Fibroblast of villous mesenchyme (primary cell): ENCODE measurements around the gene RAPGEF5. TPM values are rescaled to one million over a fixed set of nuclear protein-coding genes. Genes with fewer than 3 reads are reported as not detected.

Experiments
- DNase-seq: peaks from one replicate; pipeline ENCODE4 v3.0.0-alpha.2; 2010; ENCODE audit warnings: low read depth
- H3K4me3 ChIP-seq: 2 replicates; pipeline ENCODE4 v1.5.1; 2011; ENCODE audit warnings: low read depth, mild to moderate bottlenecking, low read length
- CTCF ChIP-seq: IDR thresholded peaks from 2 replicates; pipeline ENCODE4 v1.5.1; 2012; ENCODE audit warnings: low read depth, mild to moderate bottlenecking, low read length; ENCODE audit not compliant: insufficient read depth
- total RNA-seq: library from RNA; depleted of rRNA; stranded (reverse); fragments of >200 nt; gene quantifications from 2 replicates; pipeline ENCODE4 v1.2.3, GENCODE V29; 2012

RAPGEF5 gene
- total RNA-seq, 1 donor = 0.86 TPM

DNA sequence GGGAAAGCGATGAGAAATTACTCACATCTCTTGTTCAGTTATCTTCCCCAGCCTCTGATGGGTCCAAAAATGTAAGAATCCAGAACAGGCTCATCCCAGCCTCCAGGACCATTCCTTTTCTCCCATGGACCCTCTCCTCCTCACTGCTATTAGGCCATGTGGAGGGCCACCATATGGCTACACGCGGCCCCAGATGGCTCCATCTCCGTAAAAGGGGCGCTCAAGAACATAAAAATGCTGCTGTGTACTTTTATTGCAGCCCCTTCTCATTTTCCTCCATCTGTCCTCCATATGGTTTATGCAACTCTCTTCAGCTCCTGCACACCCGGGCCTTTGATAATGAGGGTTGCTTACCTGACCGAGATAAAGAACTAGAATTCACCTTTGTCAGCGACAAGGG lies 166.2 kb downstream of the RAPGEF5 start:
- DNase-seq = no peak
- no peak overlapping the region for H3K4me3 ChIP-seq
- TF ChIP-seq CTCF = no peak

GRCh38 chr7:22189741-22190140 lies 167.2 kb downstream of the RAPGEF5 start:
- TF ChIP-seq CTCF = no peak
- H3K4me3 ChIP-seq = no peak overlapping the region
- no peak for DNase-seq

GRCh38 chr7:22189230-22189629 lies 167.7 kb downstream of the RAPGEF5 start:
- H3K4me3 ChIP-seq = no peak overlapping the region
- no peak for TF ChIP-seq CTCF
- DNase-seq = no peak

GRCh38 chr7:22187691-22188348 lies 169.1 kb downstream of the RAPGEF5 start:
- H3K4me3 ChIP-seq = no peak overlapping the region
- no peak for DNase-seq
- TF ChIP-seq CTCF = no peak

- TF ChIP-seq CTCF = no peak
- no peak for DNase-seq
- no peak overlapping the region for H3K4me3 ChIP-seq
Observed at GRCh38 chr7:22185559-22185958, 171.4 kb downstream of the RAPGEF5 start.

- no peak for TF ChIP-seq CTCF
Observed at GRCh38 chr7:22184549-22185199, 172.3 kb downstream of the RAPGEF5 start.

More at GRCh38 chr7:22184549-22185199, 172.3 kb downstream of the RAPGEF5 start:
- H3K4me3 ChIP-seq = no peak overlapping the region
- no peak for DNase-seq
